PC-3 (cell line): ENCODE results near the gene TNK1. TPM values are rescaled to one million over a fixed set of nuclear protein-coding genes. Genes with fewer than 3 reads are reported as not detected.

Experiments
- ATAC-seq: fragments of 200-7000 bp; cut with Tn5 transposase; 2 replicates; pipeline ENCODE4 v1.9.1; 2020; ENCODE audit warnings: mild to moderate bottlenecking, moderate library complexity
- BruUV-seq: library from RNA; stranded (reverse); fragments of 400-500 nt; replicated peaks from 2 replicates; lab custom pipeline; 2021; lab: Mats Ljungman, UMichigan
- CTCF ChIA-PET: fragments of 300-600 bp; sonication (Branson Sonifier 250); formaldehyde crosslinking; loops from one replicate; lab custom pipeline; 2022; ENCODE audit warnings: antibody characterized with exemption; lab: Charles Lee
- POLR2A ChIA-PET: fragments of 300-600 bp; sonication (Branson Sonifier 250); formaldehyde crosslinking; loops from one replicate; lab custom pipeline; 2022; ENCODE audit warnings: antibody characterized with exemption; ENCODE audit not compliant: unreplicated experiment; lab: Charles Lee
- DNase-seq: peaks from one replicate; pipeline ENCODE4 v3.0.0-alpha.2; 2015
- H2AFZ ChIP-seq: fragments of 300-600 bp; sonication (generic); 2 replicates; pipeline ENCODE4 v1.6.0; 2016; ENCODE audit warnings: antibody characterized with exemption, low read length
- H3F3A ChIP-seq: fragments of 300-600 bp; sonication (generic); one replicate; pipeline ENCODE4 v1.6.0; 2017; ENCODE audit warnings: antibody characterized with exemption, low read length, control low read depth, mild to moderate bottlenecking; ENCODE audit not compliant: unreplicated experiment
- H3K27ac ChIP-seq: fragments of 300-600 bp; sonication (generic); 2 replicates; pipeline ENCODE4 v1.5.1; 2016; ENCODE audit warnings: mild to moderate bottlenecking, low read length
- H3K27me3 ChIP-seq: fragments of 300-600 bp; sonication (generic); 2 replicates; pipeline ENCODE4 v1.6.1; 2016; ENCODE audit warnings: low read length, mixed read lengths
- H3K36me3 ChIP-seq: fragments of 300-600 bp; sonication (generic); 2 replicates; pipeline ENCODE4 v1.6.1; 2016; ENCODE audit warnings: low read depth, mixed run types, low read length, mixed read lengths
- H3K4me1 ChIP-seq: fragments of 300-600 bp; sonication (generic); 2 replicates; pipeline ENCODE4 v1.5.1; 2016; ENCODE audit warnings: low read length; ENCODE audit not compliant: insufficient read depth
- H3K4me2 ChIP-seq: fragments of 300-600 bp; sonication (generic); 2 replicates; pipeline ENCODE4 v1.6.0; 2016; ENCODE audit warnings: low read length
- H3K4me3 ChIP-seq: fragments of 300-600 bp; sonication (generic); 2 replicates; pipeline ENCODE4 v1.5.1; 2016; ENCODE audit warnings: mild to moderate bottlenecking, low read length, mixed read lengths
- H3K79me2 ChIP-seq: fragments of 300-600 bp; sonication (generic); 2 replicates; pipeline ENCODE4 v1.6.1; 2017; ENCODE audit warnings: low read length, mixed read lengths
- H3K9ac ChIP-seq: fragments of 300-600 bp; sonication (generic); 2 replicates; pipeline ENCODE4 v1.6.0; 2016; ENCODE audit warnings: mild to moderate bottlenecking, low read length
- H3K9me2 ChIP-seq: fragments of 300-600 bp; sonication (generic); replicated peaks from 2 replicates; pipeline ENCODE4 v1.6.1; 2016; ENCODE audit warnings: mixed run types, low read length, mixed read lengths
- H3K9me3 ChIP-seq: fragments of 300-600 bp; sonication (generic); 2 replicates; pipeline ENCODE4 v1.6.1; 2016; ENCODE audit warnings: low read length, mixed read lengths
- H4K20me1 ChIP-seq: fragments of 300-600 bp; sonication (generic); 2 replicates; pipeline ENCODE4 v1.6.1; 2016; ENCODE audit warnings: low read length, mixed read lengths
- EZH2 ChIP-seq: fragments of 300-600 bp; sonication (generic); IDR thresholded peaks from one replicate; pipeline ENCODE4 v1.6.1; 2017; ENCODE audit warnings: antibody characterized with exemption, mild to moderate bottlenecking, low read length; ENCODE audit not compliant: unreplicated experiment
- EZH2phosphoT487 ChIP-seq: fragments of 300-600 bp; sonication (generic); IDR thresholded peaks from 2 replicates; pipeline ENCODE4 v1.6.1; 2018; ENCODE audit warnings: mild to moderate bottlenecking, antibody characterized with exemption, low read length, borderline replicate concordance
- intact Hi-C: fragments of 100-400 bp; cut with micrococcal nuclease; formaldehyde crosslinking; loops from 2 replicates; pipeline ENCODE4 v1.9.0; 2023
- total RNA-seq: library from RNA; depleted of rRNA; stranded (reverse); fragments of >200 nt; gene quantifications from 2 replicates; pipeline ENCODE4 v1.2.3, GENCODE V29; 2014
- TF ChIP-seq, protein P1 (sequence below): fragments of 300-600 bp; sonication (generic); conservative IDR thresholded peaks from 2 replicates; pipeline ENCODE4 v1.5.1; 2017; ENCODE audit warnings: antibody characterized with exemption, low read depth, mild to moderate bottlenecking, low read length

Gene TNK1
- total RNA-seq, 1 experiment from 2014 or later: 10.8 TPM

DNA sequence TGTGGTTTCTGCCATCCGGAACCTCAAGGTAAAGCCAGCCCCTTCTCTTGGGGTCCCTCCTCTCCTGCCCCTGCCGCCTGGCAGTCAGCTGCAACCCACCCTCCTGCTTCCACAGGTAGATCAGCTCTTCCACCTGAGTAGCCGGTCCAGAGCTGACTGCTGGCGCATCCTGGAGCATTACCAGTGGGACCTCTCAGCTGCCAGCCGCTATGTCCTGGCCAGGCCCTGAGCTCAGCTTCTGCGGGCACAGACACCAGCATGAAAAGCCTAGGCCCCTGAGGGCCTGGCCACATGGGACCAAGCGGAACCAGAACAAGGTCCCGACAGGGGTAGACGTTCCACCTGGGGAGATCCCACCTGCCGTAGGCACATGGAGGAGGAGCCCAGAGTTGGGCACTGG lies 8.0 kb downstream of the TNK1 start:
- BruUV-seq: no TSS peak
- no peak for ATAC-seq
- Histone ChIP-seq H3K4me3 (no peak overlapping the region), H3K9me2 (no peaks in the 10 kb centered on the region), H2AFZ (no peak overlapping the region), H3K27me3 (no peaks in the 10 kb centered on the region), H3K27ac (no peak overlapping the region), H3K4me2 (no peak overlapping the region), H3K9me3 (no peaks in the 10 kb centered on the region), H3K9ac (no peak overlapping the region), H3K79me2 (peaks cover 11% of the 10 kb centered on the region), H3K36me3 (no peaks in the 10 kb centered on the region; the same call in 1 of the 2 replicates), H3F3A (no peaks in the 10 kb centered on the region), H3K4me1 (no peaks in the 10 kb centered on the region), H4K20me1 (no peaks in the 10 kb centered on the region)
- no peak for DNase-seq
- intact Hi-C loops: no loop called here
- no peak for TF ChIP-seq EZH2
- TF ChIP-seq, protein P1, sequence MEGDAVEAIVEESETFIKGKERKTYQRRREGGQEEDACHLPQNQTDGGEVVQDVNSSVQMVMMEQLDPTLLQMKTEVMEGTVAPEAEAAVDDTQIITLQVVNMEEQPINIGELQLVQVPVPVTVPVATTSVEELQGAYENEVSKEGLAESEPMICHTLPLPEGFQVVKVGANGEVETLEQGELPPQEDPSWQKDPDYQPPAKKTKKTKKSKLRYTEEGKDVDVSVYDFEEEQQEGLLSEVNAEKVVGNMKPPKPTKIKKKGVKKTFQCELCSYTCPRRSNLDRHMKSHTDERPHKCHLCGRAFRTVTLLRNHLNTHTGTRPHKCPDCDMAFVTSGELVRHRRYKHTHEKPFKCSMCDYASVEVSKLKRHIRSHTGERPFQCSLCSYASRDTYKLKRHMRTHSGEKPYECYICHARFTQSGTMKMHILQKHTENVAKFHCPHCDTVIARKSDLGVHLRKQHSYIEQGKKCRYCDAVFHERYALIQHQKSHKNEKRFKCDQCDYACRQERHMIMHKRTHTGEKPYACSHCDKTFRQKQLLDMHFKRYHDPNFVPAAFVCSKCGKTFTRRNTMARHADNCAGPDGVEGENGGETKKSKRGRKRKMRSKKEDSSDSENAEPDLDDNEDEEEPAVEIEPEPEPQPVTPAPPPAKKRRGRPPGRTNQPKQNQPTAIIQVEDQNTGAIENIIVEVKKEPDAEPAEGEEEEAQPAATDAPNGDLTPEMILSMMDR: no peak
- no peak for TF ChIP-seq EZH2phosphoT487
- POLR2A ChIA-PET: no interaction called here
- CTCF ChIA-PET: no interaction called here

DNA sequence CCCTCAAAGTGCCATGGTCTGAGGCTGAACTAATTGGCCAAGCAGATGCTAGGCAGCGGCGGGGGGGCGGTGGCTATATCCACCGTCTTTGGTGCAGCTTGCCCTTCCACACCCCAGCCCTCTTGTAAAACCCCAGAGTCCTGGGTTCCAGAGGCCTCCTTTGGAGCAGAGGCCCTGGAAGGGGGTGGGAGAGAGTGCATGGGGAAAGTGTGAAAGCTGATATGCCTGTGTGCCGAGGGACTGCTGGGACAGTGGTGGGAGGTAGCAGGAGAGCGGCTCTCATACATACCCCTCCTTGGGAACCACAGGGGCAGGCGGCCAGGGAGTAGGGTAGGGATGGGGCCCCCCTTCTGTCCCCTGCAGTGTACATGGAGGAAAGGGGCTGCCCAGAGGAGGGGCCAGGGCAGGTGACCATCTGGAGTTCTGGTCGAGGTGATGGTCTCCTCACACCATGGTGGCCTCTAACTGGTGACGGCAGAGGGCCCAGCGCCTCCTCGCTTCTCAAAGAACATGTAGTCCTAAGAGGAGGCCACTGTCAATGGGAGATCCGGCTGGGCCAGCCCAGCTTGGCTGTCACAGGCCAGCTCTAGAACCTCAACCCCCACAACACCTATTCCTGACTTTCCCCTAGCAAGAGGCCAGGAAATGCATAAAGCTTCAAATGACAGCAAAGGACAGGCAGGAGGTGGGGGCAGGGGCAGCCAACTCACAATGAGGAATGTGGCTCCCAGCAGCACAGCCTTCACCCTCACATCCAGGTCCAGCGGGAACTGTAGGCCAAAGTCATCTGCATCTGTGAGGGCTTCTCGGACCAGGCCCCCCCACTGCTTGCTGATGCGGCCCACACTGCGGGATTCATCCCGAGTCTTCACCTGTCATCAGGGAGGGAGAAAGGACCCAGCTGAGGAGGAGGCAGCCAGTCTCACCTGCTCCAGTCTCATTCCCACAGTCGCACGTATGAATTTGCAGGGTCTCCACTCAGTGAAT lies 9.3 kb downstream of the TNK1 start:
- POLR2A ChIA-PET: no interaction called here
- H3K36me3 ChIP-seq: no peaks in the 10 kb centered on the region; the same call in 1 of the 2 replicates
- DNase-seq: no peak
- H3K4me1 ChIP-seq: peaks cover 4% of the 10 kb centered on the region; the same call in 1 of the 2 replicates
- no peak overlapping the region for H3K27ac ChIP-seq
- H3K9me2 ChIP-seq: no peaks in the 10 kb centered on the region
- no peaks in the 10 kb centered on the region for H4K20me1 ChIP-seq
- intact Hi-C loops: no loop called here
- CTCF ChIA-PET: no interaction called here
- H3K9me3 ChIP-seq: no peaks in the 10 kb centered on the region
- BruUV-seq: TSS peak; percentile 17
- no peak overlapping the region for H3K4me3 ChIP-seq
- H3K9ac ChIP-seq: no peak overlapping the region
- TF ChIP-seq, protein P1: no peak
- TF ChIP-seq EZH2 (no peak), EZH2phosphoT487 (no peak)
- no peaks in the 10 kb centered on the region for H3K27me3 ChIP-seq
- no peak overlapping the region for H2AFZ ChIP-seq
- H3F3A ChIP-seq: no peaks in the 10 kb centered on the region
- peaks cover 16% of the 10 kb centered on the region for H3K79me2 ChIP-seq
- no peak overlapping the region for H3K4me2 ChIP-seq
- ATAC-seq: no peak

DNA sequence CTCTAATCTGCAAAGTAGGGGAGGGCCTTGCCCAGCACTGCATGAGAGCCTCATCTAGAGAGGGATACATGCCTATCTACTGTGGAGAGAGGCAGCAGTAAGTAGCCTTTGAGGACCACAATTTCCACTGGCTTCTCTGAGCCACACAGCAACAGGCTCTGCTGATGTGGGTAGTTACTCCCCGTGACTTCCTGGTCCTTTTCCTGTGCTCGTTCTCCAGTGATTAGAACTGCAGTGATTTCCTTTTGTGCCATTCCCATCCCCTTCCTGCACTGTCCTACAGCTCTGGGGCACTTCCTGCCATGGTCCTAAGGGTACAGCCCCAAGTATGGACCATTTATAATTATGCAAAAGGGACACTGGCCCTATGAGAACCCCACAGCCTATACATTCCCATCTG lies 10.4 kb downstream of the TNK1 start:
- H3K4me2 ChIP-seq: no peak overlapping the region
- H3F3A ChIP-seq: no peaks in the 10 kb centered on the region
- no peaks in the 10 kb centered on the region for H3K27me3 ChIP-seq
- no peaks in the 10 kb centered on the region for H3K9me3 ChIP-seq
- POLR2A ChIA-PET: no interaction called here
- no peak overlapping the region for H3K27ac ChIP-seq
- TF ChIP-seq EZH2 (no peak), EZH2phosphoT487 (no peak)
- TF ChIP-seq, protein P1: no peak
- no TSS peak for BruUV-seq
- no peaks in the 10 kb centered on the region; the same call in 1 of the 2 replicates for H3K36me3 ChIP-seq
- no peak for ATAC-seq
- peaks cover 4% of the 10 kb centered on the region; the same call in 1 of the 2 replicates for H3K4me1 ChIP-seq
- no peak overlapping the region for H2AFZ ChIP-seq
- H3K4me3 ChIP-seq: no peak overlapping the region
- intact Hi-C loops: no loop called here
- peaks cover 16% of the 10 kb centered on the region for H3K79me2 ChIP-seq
- H3K9me2 ChIP-seq: no peaks in the 10 kb centered on the region
- no peak for DNase-seq
- no peaks in the 10 kb centered on the region for H4K20me1 ChIP-seq
- CTCF ChIA-PET: no interaction called here
- no peak overlapping the region for H3K9ac ChIP-seq
